Muscle layer of colon (tissue), 2 donors: Measurements from ENCODE around the gene FBLN2.

Source experiments
- H3K27ac ChIP-seq: one replicate; pipeline ENCODE4 v1.7.0; 2013; ENCODE audit warnings: low read depth, mild to moderate bottlenecking, low read length, moderate library complexity
- H3K27me3 ChIP-seq, 2 donors: one replicate each; pipeline ENCODE4 v1.7.0; 2013; ENCODE audit warnings: low read length in 2 of 2, mild to moderate bottlenecking in 2 of 2; ENCODE audit not compliant: insufficient read depth in 2 of 2, control insufficient read depth in 1 of 2
- H3K36me3 ChIP-seq: one replicate; pipeline ENCODE4 v1.7.0; 2013; ENCODE audit warnings: mild to moderate bottlenecking, low read length; ENCODE audit not compliant: insufficient read depth
- H3K4me1 ChIP-seq: one replicate; pipeline ENCODE4 v1.7.0; 2013; ENCODE audit warnings: mild to moderate bottlenecking, low read length; ENCODE audit not compliant: insufficient read depth
- H3K4me3 ChIP-seq, 2 donors: one replicate each; pipeline ENCODE4 v1.7.0; 2013; ENCODE audit warnings: low read length in 2 of 2, low read depth in 1 of 2, mild to moderate bottlenecking in 1 of 2, moderate library complexity in 1 of 2
- H3K9ac ChIP-seq: one replicate; pipeline ENCODE4 v1.7.0; 2013; ENCODE audit warnings: low read length
- H3K9me3 ChIP-seq: one replicate; pipeline ENCODE4 v1.7.0; 2013; ENCODE audit warnings: mild to moderate bottlenecking, low read length
- donor health status: abdominal sarcoma.
- donor health status: Adenocarcinoma of cecum.

FBLN2 gene

GRCh38 chr3:13660042-13660874, 111.3 kb downstream of the FBLN2 start:
- Histone ChIP-seq H3K4me3 (no peak overlapping the region), H3K27ac (no peak overlapping the region), H3K9me3 (no peaks in the 10 kb centered on the region), H3K9ac (no peak overlapping the region), H3K27me3 (peaks cover 5 to 14% of the 10 kb centered on the region in 2 donors), H3K36me3 (no peaks in the 10 kb centered on the region), H3K4me1 (no peaks in the 10 kb centered on the region)

- Histone ChIP-seq H3K27me3 (peaks cover 5 to 7% of the 10 kb centered on the region in 2 donors), H3K4me3 (no peak overlapping the region), H3K4me1 (no peaks in the 10 kb centered on the region), H3K27ac (no peak overlapping the region), H3K36me3 (no peaks in the 10 kb centered on the region), H3K9ac (no peak overlapping the region), H3K9me3 (no peaks in the 10 kb centered on the region)
Measured at GRCh38 chr3:13661121-13661520, 112.2 kb downstream of the FBLN2 start.

GRCh38 chr3:13662238-13662847, 113.4 kb downstream of the FBLN2 start:
- no peak overlapping the region for H3K4me3 ChIP-seq
- H3K4me1 ChIP-seq: no peaks in the 10 kb centered on the region
- no peak overlapping the region for H3K27ac ChIP-seq
- no peaks in the 10 kb centered on the region for H3K9me3 ChIP-seq
- H3K9ac ChIP-seq: no peak overlapping the region
- no peaks in the 10 kb centered on the region for H3K36me3 ChIP-seq
- peaks cover 5 to 7% of the 10 kb centered on the region in 2 donors for H3K27me3 ChIP-seq

- Histone ChIP-seq H3K9ac (no peak overlapping the region), H3K27ac (no peak overlapping the region), H3K36me3 (no peaks in the 10 kb centered on the region), H3K4me1 (no peaks in the 10 kb centered on the region), H3K9me3 (no peaks in the 10 kb centered on the region), H3K4me3 (no peak overlapping the region), H3K27me3 (no peaks in the 10 kb centered on the region)
Measured at GRCh38 chr3:13663781-13664535, 115.0 kb downstream of the FBLN2 start.

GRCh38 chr3:13665582-13666226, 116.8 kb downstream of the FBLN2 start:
- H3K9ac ChIP-seq: no peak overlapping the region
- no peaks in the 10 kb centered on the region for H3K9me3 ChIP-seq
- H3K27me3 ChIP-seq: no peaks in the 10 kb centered on the region
- H3K36me3 ChIP-seq: no peaks in the 10 kb centered on the region
- no peak overlapping the region for H3K27ac ChIP-seq
- no peaks in the 10 kb centered on the region for H3K4me1 ChIP-seq
- H3K4me3 ChIP-seq: no peak overlapping the region

GRCh38 chr3:13666227-13666619, 117.3 kb downstream of the FBLN2 start:
- Histone ChIP-seq H3K27me3 (no peaks in the 10 kb centered on the region), H3K4me3 (no peak overlapping the region), H3K9ac (no peak overlapping the region), H3K27ac (no peak overlapping the region), H3K4me1 (no peaks in the 10 kb centered on the region), H3K36me3 (no peaks in the 10 kb centered on the region), H3K9me3 (no peaks in the 10 kb centered on the region)

- no peak overlapping the region for H3K27ac ChIP-seq
- H3K4me3 ChIP-seq: no peak overlapping the region
- no peaks in the 10 kb centered on the region for H3K36me3 ChIP-seq
- H3K9ac ChIP-seq: no peak overlapping the region
- no peaks in the 10 kb centered on the region for H3K9me3 ChIP-seq
- H3K4me1 ChIP-seq: no peaks in the 10 kb centered on the region
- H3K27me3 ChIP-seq: no peaks in the 10 kb centered on the region
Measured at GRCh38 chr3:13666781-13667709, 118.1 kb downstream of the FBLN2 start.

GRCh38 chr3:13668136-13668535, 119.2 kb downstream of the FBLN2 start:
- Histone ChIP-seq H3K27ac (no peak overlapping the region), H3K27me3 (no peaks in the 10 kb centered on the region), H3K9me3 (no peaks in the 10 kb centered on the region), H3K9ac (no peak overlapping the region), H3K4me3 (no peak overlapping the region), H3K36me3 (no peaks in the 10 kb centered on the region), H3K4me1 (no peaks in the 10 kb centered on the region)

- no peaks in the 10 kb centered on the region for H3K36me3 ChIP-seq
- no peak overlapping the region for H3K27ac ChIP-seq
- no peaks in the 10 kb centered on the region for H3K27me3 ChIP-seq
- H3K9ac ChIP-seq: no peak overlapping the region
- no peak overlapping the region for H3K4me3 ChIP-seq
- H3K4me1 ChIP-seq: no peaks in the 10 kb centered on the region
- H3K9me3 ChIP-seq: no peaks in the 10 kb centered on the region
Measured at GRCh38 chr3:13669457-13669856, 120.5 kb downstream of the FBLN2 start.

- Histone ChIP-seq H3K4me3 (no peak overlapping the region), H3K9me3 (no peaks in the 10 kb centered on the region), H3K27me3 (no peaks in the 10 kb centered on the region)
Measured at GRCh38 chr3:13670292-13670691, 121.4 kb downstream of the FBLN2 start.

More at GRCh38 chr3:13670292-13670691, 121.4 kb downstream of the FBLN2 start:
- Histone ChIP-seq H3K4me1 (no peaks in the 10 kb centered on the region), H3K9ac (no peak overlapping the region), H3K27ac (no peak overlapping the region), H3K36me3 (no peaks in the 10 kb centered on the region)
